Stimulated activated CD4-positive, alpha-beta T cell treated with anti-CD3 and anti-CD28 coated beads, Interleukin-15, amount 100 ng/mL, for 48 hours (primary cell): Measurements from ENCODE around the gene CAMK1.

ENCODE experiments used
- DNase-seq, 2 donors: peaks; one replicate each; pipeline ENCODE4 v3.0.0-alpha.2; 2020; ENCODE audit warnings: low read depth in 2 of 2

CAMK1 gene

GRCh38 chr3:9769426-9770275, at the start of gene CAMK1:
Gene CAMK1 (minus strand): TSS chr3:9769947. CDS start chr3:9767749, 2,198 bp downstream.
- DNase-seq: peak; percentile 44 to 71

DNA sequence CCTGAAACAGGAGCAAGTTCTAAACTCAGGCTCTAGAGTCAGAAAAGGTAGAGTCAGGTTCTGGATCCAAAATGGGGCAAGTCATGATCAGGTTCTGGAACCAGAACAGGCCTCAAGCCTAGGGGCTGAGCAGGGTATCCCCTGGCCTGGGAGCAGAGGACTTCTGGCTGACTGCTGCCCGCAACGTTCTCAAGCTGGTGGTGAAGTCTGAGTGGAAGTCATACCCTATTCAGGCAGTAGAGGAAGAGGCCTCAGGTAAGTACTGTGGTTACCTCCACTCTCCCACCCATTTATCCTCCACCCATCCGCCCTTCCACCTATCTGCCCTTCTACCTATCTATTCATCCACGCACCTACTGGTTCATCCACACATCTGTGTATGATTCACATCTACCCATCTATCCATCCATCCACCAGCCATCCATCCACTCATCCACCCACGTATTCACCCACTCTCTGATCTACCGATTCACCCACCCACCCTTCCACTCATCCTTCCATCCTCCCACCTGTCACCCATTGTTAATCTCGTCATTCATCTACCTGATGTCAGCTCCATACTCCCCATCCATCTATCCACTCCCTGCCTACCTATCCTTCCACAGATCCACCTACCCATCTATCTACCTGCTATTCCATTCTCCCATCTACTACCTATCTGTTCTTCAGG, 49.1 kb upstream of the CAMK1 start:
- no peak for DNase-seq

GRCh38 chr3:9817436-9817835, 47.7 kb upstream of the CAMK1 start:
- DNase-seq: no peak

GRCh38 chr3:9815986-9816385, 46.2 kb upstream of the CAMK1 start:
- DNase-seq: no peak

- DNase-seq: no peak
Observed at GRCh38 chr3:9812870-9813483, 43.2 kb upstream of the CAMK1 start.

- DNase-seq: no peak
Observed at GRCh38 chr3:9810846-9811245, 41.1 kb upstream of the CAMK1 start.

DNA sequence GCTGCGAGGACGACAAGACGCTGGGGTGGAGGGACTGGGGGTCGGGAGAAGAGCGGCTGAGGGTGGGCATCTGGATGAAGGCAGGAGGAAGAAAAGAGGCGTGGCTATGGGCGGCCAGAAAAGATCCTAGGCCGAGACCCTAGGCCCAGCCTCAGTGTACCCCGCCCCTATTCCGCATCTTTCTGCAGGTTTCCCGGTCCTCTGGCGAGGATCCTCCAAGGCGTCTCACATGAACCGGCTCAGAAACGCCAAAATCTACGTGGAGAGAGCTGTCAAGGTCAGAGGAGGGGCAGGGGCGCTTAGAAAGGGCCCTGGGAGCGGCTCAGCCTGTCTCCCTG, 40.7 kb upstream of the CAMK1 start:
- DNase-seq: no peak

- no peak for DNase-seq
Observed at GRCh38 chr3:9809615-9810432, 40.1 kb upstream of the CAMK1 start, which contains the start of gene TTLL3. Gene TTLL3 (plus strand): TSS chr3:9810262. CDS start chr3:9810662, 400 bp downstream.

GRCh38 chr3:9809239-9809614, 39.5 kb upstream of the CAMK1 start:
- DNase-seq: no peak

- DNase-seq: peak in 1 of 2 donors; percentile 58
Observed at GRCh38 chr3:9808345-9809037, 38.7 kb upstream of the CAMK1 start.

DNA sequence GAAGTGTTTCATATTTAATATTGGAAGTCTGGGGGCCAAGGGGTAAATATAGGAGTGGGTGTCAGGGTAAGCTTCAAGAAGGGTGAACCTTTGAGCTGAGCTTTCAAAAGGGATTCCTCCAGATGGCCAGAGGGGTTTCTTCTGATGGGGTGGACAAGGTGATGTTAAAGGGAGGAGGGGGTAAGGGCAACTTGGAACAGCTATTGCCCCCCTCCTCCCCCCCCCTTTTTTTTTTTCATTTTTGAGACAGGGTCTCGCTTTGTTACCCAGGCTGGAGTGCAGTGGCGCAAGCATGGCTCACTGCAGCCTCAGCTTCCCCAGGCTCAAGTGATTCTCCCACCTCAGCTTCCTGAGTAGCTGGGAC, 38.2 kb upstream of the CAMK1 start:
- no peak for DNase-seq

DNA sequence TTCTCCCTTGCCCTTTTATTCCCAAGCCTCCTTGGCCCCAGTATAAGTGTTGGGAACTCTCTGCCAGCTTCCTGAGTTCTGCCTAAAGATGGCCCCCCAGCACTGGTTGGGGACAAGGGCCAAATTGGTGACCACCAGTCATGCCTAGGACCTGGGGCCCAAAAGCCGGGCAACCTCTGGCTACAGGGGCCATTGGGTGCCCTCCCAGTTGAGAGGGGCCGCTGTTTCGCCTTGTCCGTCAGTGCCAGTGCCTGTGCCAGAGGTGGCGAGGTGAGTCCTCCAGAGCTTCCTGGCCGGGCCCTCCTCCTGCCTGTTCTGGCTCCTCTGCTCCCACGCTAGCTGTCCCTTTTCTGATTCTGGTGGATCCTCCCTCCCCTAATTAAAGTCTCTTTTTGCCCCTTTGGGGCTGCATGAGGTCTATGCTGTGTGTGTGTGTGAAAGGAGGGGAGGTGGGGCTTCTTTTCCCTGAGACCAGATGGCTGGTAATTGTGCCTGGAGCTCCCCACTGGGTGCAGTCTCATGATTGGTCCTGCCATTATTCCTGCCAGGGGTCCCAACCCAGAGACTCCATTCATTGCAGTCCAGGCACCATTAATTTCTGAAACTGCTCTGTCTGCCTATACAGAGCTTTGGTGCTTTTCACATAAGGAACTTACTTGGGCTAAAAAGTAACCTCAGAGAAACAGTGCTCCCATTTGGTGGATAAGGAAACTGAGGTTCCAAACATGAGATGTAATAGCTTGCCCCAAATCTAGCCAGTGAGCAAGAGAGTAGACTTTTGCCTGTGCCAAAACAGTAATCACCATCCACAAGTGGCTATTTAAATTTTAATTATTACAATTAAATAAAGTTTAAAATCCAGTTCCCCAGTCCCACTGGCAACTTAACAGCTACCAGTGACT, 37.2 kb upstream of the CAMK1 start:
- DNase-seq: no peak

DNA sequence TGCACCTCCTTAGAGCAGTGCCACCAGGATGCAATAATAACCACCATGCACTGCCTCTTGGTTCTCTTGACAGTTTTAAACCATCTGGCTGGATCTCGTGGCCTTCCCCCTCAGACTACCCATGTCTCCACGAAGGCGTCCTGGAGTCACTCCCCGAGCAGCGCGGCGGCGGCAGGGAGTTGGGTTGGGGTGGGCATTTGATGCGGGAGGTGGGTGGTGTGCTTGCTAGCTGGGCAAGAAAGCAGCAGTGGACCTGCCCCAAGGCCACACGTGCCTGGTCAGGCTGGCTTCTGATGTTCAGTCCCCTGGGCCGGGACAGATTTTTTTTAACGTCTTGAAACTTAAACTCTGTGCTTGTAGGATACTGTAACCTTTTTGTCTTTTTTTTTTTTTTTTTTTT, 36.4 kb upstream of the CAMK1 start:
- no peak for DNase-seq

- no peak for DNase-seq
Observed at GRCh38 chr3:9804996-9805395, 35.2 kb upstream of the CAMK1 start.

GRCh38 chr3:9803494-9803893, 33.7 kb upstream of the CAMK1 start:
- DNase-seq: no peak

- DNase-seq: no peak
Observed at GRCh38 chr3:9800529-9800928, 30.8 kb upstream of the CAMK1 start.

GRCh38 chr3:9797196-9797945, 27.6 kb upstream of the CAMK1 start:
- no peak for DNase-seq

GRCh38 chr3:9795207-9795606, 25.5 kb upstream of the CAMK1 start:
- no peak for DNase-seq

DNA sequence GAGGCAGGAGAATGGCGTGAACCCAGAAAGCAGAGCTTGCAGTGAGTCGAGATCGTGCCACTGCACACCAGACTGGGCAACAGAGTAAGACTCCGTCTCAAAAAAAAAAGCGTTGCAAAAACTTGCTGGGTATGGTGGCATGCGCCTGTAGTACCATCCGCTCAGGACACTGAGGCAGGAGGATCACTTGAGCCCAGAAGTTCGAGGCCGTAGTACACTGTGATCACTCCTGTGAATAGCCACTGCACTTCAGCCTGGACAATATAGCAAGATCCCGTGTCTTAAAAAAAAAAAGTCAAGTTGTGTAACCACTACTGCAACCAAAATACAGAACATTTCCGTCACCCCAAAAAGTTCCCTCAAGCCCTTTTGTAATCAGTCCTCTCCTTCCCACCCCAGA, 24.7 kb upstream of the CAMK1 start:
- no peak for DNase-seq
